Middle frontal gyrus (tissue), 1 donor: ENCODE measurements around the gene ANGEL2.
"Not testable (repeated sequence)": the region's sequence is repeated elsewhere in the genome, so short reads cannot be mapped to it uniquely, and the experiment has no call there.

Experiments
- DNase-seq: peaks from one replicate; pipeline ENCODE4 v3.0.0-alpha.2; 2015; ENCODE audit warnings: low spot score; ENCODE audit errors: extremely low spot score

Gene ANGEL2, protein sequence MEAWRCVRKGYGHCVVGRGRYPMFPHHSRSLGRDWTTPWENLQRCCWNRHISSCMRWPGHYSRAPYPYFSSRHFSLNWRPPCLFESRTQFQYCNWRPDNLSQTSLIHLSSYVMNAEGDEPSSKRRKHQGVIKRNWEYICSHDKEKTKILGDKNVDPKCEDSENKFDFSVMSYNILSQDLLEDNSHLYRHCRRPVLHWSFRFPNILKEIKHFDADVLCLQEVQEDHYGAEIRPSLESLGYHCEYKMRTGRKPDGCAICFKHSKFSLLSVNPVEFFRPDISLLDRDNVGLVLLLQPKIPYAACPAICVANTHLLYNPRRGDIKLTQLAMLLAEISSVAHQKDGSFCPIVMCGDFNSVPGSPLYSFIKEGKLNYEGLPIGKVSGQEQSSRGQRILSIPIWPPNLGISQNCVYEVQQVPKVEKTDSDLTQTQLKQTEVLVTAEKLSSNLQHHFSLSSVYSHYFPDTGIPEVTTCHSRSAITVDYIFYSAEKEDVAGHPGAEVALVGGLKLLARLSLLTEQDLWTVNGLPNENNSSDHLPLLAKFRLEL

DNA sequence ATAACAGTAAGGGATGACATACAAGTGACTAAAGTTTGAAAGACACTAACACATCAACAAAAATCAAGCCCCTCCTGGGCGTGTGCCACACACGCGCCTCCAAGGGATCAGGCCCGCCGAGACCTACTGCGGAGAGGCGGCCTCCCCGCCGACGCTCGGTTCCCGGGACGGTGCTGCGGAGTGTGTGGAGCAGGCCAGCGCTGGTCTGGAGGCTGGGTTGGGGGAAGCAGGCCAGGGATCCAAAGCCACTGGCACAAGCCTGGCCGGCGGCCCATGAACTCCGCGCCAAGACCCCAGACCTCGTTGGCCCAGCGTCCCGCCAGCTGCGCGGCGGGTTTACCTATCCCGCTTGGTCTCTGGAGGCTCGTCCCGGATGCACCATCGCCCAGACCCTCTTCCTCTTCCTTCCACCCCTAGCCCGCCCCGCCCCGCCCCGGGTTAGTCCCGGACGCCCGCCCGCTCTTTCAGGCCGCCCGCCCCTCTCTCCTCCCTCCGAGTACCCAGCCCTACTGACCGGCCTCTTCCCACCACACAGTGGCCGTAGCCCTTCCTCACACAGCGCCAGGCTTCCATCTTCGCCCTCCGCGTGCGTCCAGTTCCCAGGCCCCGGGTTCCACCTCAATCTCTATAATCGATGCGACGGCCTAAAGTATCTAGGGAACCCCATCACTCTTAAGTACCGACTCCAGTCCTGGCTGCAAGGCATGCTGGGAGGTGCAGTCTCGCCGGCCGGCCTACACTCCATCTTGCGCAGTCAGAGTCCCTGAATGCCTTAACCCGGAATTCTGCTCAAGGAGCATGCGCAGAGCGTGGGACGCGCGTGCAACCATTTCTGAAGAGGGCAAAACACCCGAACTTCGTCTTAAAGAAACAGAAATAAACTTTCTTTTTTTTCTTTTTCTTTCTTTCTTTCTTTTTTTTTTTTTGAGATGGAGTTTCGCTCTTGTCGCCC is at the start of gene ANGEL2:
TSS of gene ANGEL2 (minus strand) at position 769 of the 952 bp plus-strand sequence. CDS start at position 573, 196 bp downstream.
- peak; percentile 96 for DNase-seq

DNA sequence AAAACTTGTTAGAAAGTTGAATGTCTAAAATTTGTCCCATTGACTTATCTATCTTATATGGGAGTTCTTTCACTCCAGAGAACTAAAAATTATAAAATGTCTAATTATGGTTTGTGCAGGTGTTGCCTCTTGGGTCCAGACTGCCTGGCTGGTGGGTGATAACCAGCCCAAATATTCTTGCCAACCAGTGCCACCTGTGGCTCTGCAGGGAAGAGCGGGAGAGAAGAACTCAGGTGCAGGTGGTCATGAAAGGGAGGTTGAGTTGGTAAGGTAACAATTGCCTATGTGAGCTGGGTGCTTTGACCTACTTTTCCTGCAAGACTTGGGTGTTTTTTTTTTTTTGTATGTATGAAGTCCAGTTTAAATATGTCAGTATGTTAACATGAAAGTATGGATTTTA is 45.6 kb upstream of the ANGEL2 start:
- no peak for DNase-seq

DNA sequence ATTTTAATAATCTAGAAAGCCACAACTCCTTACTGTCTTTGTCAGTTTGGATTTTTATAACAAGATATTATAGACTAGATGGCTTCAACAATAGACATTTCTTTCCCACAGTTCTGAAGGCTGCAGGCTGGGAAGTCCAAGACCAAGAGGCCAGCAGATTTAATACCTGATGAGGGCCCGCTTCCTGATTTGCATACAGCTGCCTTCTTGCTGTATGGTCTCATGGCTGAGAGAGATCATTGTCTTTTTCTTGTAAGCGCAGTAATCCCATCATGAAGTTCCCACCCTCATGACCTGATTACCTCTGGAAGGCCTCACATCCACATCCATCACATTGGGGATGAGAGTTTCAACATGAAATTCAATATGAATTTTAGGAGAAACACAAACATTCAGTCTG is 45.2 kb upstream of the ANGEL2 start:
- no peak for DNase-seq

DNA sequence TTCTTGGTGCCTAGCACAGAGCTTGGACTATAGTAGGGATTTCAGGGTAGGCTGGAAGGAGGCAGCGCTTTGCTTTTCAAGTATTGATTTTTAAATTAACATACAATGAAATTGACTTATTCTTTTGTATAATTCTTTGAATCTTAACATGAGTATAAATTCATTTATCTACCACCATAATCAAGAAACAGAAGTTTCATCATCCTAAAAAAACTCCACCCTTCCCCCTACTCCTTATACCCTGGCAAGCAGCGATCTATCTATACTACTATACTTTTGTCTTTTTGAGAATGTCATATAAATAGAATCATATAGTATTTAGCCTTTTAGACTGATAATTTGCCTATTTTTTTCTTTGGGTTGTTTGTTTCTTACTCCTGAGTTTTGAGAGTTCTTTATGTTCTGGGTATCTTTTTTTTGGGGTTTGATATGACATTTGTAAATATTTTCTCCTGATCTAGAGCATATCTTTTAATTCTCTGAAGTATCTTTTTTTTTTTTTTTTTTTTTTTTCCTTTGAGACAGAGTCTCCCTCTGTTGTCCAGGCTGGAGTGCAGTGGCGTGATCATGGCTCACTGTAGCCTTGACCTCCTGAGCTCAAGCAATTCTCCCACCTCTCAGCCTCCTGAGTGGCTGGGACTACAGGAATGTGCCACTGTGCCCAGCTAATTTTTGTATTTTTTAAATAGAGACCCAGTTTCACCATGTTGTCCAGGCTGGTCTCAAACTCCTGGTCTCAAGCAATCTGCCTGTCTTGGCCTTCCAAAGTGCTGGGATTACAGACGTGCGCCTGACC is 41.8 kb upstream of the ANGEL2 start:
- DNase-seq, result no peak

DNA sequence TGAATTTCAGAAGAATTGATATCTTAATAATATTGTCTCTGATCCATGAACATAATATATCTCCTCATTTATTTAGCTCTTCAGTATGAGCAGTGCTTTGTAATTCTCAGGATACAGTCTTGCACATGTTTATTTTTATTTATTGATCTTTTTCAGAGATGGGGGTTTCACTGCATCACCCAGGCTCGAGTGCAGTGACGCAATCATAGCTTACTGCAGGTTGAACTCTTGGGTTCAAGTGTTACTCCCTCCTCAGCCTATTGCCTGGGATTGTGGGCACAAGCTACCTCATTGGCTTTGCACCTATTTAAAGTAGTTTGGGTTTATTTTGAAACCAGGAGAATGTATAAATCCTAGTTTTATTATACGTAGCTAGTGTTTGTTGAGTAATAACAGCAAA is 40.1 kb upstream of the ANGEL2 start:
- no peak for DNase-seq

DNA sequence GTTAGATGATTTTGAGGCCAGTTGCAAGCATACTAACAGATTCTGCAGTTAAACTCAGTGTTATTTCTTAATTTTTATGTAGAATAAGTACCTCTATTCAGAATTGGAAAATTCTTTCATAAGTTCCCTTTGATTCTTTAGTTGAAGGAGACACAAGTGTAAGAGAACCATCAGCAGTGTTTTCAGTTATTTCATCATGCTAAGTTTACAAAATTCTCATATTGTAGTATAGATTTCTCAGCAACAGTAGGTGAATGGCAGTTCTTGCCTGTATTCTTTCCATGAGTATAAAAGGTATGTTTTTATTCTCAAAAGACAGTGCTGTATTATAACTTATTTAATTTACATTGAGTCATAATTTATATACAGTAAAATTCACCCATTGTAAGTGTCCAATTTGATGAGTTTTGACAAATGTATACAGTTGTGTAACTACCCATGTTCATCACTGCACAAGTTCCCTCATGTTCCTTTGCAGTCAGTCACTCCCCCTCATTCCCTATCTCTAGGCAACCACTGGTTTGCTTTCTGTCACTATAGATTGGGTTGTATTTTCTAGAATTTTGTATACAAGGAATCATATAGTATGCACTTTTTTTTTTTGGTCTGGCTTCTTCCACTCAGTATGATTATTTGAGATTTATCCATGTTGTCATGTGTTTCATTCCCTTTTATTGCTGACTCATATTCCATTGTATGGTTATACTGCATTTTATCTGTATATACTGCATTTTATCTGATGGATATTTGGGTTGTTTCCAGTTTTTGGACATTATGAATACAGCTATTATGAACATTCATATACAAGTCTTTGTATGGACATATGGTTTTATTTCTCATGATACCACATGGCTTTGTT is 39.3 kb upstream of the ANGEL2 start:
- DNase-seq, result no peak

DNA sequence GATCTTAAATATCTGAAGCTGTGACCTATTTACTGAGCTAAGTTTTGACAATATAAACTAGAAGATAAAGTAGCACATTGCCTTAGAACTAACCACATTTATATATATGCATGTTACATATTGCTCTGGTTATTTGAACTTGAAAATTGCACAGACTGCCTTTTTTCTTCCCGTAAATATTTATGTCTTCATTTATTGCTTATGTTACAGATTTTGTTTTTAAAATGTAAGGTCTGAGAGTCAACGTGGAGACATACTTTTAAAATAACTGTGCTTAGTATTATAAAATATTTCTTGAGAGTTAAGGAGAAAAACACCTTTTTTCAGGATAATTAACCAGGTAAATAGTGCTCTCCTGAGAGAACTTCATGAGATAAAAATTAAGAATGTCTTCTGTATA is 38.5 kb upstream of the ANGEL2 start:
- no peak for DNase-seq

DNA sequence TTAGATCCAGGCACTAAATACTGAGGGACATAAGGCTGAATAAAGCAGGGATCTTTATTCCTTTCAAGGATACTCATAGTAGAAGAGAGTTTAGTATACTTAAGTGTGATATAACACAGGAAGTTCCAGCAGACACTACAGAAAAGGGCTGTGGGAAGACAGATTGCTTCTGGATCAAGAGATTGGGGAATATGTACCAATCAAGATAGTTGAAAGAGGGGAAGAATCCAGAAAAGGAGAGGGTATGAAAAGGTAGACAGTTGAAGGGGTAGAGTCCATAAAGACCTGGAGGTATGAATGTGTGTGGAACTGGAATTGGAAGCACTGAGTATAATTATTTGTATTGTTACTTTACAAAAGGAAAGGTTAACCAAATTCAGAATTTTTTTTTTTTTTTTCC is 37.8 kb upstream of the ANGEL2 start:
- no peak for DNase-seq

DNA sequence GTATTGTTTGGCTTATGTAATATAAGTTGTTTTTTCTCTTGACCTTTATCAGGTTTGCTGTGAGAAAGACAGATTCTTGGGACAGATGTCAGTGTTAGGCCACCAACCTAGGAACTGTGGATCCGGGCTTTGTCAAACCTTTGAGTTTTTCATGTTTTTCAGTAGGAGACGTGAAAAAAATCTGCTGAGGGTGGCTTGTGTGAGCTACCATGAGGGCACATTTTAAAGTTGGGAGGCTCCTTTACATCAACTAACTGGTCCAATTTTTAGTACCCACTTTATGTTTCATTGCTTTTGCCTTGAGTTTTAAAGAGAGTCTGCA is 36.2 kb upstream of the ANGEL2 start:
- DNase-seq, result no peak

DNA sequence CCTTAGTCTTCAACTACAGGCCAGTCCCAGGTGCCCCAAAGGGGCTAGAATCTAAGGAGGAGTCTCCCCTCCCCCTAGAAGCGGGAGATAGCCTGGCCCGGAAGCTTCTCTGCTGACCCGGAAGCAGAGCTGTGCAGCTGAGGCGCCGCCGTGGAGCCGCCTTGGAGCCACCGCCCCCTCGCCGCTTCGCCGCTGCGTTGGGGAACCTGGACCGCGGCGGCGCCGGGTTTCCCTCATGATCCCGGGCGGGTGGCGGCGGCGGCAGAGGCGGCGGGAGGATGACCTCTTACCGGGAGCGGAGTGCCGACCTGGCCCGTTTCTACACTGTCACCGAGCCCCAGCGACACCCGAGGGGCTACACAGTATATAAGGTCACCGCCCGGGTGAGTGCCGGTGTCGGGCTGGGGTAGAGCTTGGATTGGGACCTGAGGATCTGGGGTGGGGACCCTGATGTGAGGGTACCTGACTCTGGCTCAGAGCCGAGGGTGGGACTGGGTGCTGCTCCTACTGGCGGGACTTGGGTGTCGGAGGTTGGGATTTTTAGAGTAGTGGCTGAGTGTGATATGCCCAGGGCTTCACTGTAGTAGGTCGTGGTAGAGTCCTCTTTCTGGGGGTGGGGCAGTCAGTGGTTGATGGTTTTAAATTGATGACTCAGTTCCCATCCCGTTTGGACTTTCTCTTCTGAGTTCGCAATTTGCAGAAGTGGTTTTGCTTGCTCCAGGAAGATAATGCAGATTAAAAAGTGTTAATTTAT is 35.6 kb upstream of the ANGEL2 start, which contains the start of gene RPS6KC1:
TSS of gene RPS6KC1 (plus strand) at position 115 of the 754 bp plus-strand sequence. CDS start at position 279, 164 bp downstream.
- peak; percentile 78 for DNase-seq

DNA sequence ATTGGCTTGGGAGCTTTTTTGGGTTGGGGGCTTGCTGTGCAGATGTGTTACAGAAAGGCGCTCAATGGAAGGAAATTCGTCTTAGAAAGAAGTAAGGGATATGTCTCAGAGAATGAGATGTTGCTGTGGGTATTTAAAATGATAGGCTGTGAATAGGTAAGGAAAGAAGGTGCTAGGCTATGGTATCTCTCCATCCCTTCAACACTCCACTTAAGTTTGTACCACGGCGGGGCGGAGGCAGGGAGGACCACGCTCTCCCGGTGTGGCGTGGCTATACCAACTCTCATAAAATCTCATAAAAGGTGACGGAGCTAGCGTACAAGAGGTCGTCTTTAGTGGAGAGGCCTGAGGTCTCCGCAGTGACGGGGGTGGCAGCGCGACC is 35.1 kb upstream of the ANGEL2 start:
- no peak for DNase-seq

DNA sequence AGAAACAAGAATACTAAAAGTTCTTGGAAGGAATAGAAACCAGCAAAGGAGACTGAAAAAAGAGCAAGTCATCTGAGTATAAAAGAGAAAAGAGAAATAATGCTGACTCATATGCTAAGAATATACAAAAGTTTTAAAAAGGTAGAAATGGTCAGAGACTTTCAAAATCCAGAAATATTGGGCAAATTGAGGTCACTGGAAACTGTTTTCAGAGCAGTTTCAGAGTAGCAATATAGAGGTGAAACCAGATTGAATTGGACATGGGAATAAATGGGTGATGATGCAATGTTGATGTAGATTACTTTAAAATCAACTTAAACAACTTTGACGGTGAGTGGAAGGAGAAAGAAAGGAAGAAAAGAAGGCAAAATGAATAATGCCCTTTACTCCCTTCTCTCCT is 33.6 kb upstream of the ANGEL2 start:
- DNase-seq, result no peak

DNA sequence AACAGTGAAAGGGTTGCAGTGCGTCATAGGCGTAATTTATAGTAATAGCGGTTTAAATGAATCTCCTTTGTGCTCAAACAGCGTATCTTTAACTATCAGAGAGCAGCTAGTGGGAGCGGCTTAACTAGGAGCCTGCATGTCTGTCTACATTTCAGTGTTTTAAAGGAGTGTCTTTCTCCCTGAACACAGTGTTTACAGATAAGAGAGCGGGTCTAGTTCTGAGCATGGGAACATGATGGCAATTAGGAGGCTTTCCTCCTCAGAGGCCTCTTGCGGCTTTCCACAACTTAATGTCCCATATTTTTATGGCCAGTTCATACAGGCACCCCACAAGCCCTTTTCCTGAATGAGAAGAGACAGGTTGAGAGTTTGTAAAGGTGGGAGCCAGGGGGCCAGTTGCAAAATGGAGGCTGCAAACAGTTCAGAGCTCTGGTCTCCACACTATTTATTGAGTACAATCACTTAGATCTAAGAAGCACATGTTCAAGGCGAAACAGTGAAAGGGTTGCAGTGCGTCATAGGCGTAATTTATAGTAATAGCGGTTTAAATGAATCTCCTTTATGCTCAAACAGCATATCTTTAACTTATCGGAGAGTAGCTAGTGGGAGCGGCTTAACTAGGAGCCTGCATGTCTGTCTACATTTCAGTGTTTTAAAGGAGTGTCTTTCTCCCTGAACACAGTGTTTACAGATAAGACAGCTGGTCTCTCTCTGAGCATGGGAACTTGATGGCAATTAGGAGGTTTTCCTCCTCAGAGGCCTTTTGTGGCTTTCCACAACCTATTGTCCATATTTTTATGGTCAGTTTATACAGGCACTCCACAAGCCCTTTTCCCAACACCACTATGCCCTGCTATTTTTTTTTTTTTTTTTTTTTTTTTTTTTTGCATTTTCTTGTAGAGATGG is 29.9 kb upstream of the ANGEL2 start:
- DNase-seq, result not testable (repeated sequence)

DNA sequence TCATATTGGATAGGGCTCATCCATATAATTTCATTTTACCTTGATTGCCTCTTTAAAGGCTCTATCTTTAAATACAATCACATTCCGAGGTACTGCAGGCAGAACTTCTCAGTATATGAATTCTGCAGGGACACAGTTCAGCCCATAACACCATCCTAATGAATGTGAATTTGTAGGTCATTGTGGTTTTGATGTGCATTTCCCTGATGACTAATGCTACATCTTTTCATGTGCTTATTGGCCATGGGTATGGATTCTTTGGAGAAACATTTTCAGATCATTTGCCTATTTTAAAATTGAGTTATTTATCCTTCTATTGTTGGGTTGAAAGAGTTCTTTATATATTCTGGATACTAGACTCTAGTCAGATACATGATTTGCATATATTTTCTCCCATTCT is 25.8 kb upstream of the ANGEL2 start:
- no peak for DNase-seq

DNA sequence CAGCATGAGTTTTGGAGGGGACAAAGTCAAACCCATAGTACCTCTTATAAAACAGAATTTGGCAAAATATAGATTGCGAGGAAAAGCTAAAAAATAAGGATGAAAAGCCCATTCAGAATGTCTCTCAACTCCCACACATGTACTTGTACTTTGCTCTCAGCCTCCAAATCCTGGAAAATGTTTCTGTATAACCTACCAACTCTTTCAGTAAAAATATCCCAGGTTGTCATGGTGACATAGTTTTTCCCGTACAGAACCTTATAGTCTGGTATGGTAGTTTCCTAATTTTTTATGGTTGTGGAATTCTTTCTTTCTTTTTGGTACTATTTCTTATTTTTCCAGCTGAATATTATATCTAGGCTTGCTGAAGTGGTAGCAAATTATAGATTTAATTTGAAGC is 19.9 kb upstream of the ANGEL2 start:
- peak; percentile 20 for DNase-seq

DNA sequence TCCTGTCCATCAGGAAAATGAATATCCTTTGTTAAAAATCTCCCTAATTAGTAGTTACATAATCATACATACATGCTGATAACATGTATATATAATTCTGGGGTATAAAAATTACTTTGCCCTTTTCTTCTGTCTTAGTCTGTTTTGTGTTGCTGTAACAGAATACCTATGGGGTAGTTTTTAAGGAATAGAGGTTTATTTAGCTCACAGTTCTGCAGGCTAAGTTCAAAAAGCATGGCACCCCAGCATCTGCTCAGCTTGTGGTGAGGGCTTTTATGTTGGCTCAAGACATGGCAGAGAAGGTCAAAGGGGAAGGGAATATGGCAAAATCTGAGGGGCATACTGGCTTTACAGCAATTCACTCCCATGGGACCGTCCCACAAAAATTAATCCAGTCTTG is 19.0 kb upstream of the ANGEL2 start:
- no peak for DNase-seq

DNA sequence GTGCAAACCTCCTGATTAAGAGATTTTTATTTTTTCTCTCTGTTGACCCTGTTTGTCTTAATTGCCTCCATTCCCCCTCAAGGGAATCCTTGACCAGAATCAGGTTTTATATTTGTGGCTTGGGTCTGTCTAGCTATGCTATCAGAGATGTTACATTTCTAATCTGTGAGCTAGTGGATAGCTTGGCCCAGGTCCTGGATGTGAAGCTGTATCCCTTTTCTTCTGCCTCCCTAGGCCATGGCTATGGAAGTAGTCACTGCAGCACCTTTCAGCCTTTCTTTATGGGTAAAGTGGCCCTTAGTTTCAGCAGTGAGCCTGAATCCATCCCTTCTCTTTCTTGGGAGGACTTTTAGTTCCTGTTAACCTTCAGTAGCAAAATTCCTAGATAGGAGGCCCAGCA is 17.0 kb upstream of the ANGEL2 start:
- no peak for DNase-seq

DNA sequence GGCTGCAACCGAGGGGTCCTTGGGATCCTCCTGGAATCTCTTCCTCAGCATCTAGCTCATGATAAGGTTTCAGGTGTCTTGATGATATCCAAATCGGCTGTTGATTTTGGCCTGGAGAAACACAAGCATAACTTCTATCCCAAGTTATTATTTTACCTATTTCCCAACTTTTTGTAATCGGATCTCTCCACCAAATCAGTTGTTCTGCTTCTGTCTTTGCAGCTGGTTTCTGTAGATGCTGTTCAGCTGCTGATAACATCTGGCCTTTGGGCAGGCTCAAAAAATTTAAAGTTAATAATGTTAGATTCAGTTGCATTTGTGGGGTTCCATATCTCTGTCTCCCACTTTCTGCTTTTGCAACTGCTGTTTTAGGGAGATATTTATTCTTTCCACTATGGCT is 11.4 kb upstream of the ANGEL2 start:
- not testable (repeated sequence) for DNase-seq

DNA sequence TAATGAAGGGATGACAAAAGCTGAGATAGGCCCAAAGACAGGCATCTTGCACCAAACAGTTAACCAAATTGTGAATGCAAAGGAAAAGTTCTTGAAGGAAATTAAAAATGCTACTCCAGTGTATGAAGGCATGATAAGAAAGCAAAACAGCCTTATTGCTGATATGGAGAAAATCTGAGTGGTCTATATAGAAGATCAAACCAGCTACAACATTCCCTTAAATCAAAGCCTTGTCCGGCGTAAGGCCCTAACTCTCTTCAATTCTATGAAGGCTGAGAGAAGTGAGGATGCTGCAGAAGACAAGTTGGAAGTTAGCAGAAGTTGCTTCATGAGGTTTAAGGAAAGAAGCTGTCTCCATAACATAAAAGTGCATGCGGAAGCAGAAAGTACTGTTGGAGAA is 4.3 kb upstream of the ANGEL2 start:
- DNase-seq, result no peak
